Neural cell (in vitro differentiated cells): ENCODE data around the gene B3GNT3.

ENCODE experiments used
- CTCF ChIP-seq: fragments of 450-650 bp; IDR thresholded peaks from 2 replicates; pipeline ENCODE4 v1.5.1; 2014; ENCODE audit warnings: antibody characterized with exemption, mild to moderate bottlenecking, moderate library complexity; ENCODE audit not compliant: poor library complexity, severe bottlenecking
- REST ChIP-seq: IDR thresholded peaks from 2 replicates; pipeline ENCODE4 v1.6.1; 2012; ENCODE audit warnings: borderline replicate concordance

GRCh38 chr19:17841371-17841809 is 46.5 kb downstream of the B3GNT3 start:
- TF ChIP-seq CTCF (no peak), REST (no peak)
